Natural killer cell (primary cell): ENCODE data around the gene ULBP3. TPM values are rescaled to one million over a fixed set of nuclear protein-coding genes. Genes with fewer than 3 reads are reported as not detected.

Experiments
- ATAC-seq, 3 donors: fragments of 150-1000 bp in 2 of 3; fragments of 200-7000 bp in 1 of 3; cut with Tn5 transposase; 1 replicate in 1 of 3; 2 replicates in 2 of 3; pipeline ENCODE4 v1.10.0; 2021; ENCODE audit warnings: mild to moderate bottlenecking in 2 of 3, moderate library complexity in 2 of 3
- DNase-seq, 2 donors: peaks; one replicate each; pipeline versions ENCODE4 v3.0.0 to v3.0.0-alpha.2; 2013 to 2021; ENCODE audit warnings: mixed read lengths in 1 of 2
- H3K27ac ChIP-seq: one replicate; pipeline ENCODE4 v1.5.1; 2013; ENCODE audit warnings: mild to moderate bottlenecking, low read length
- H3K27me3 ChIP-seq: one replicate; pipeline ENCODE4 v1.6.1; 2013; ENCODE audit warnings: low read length; ENCODE audit not compliant: control insufficient read depth, insufficient read depth
- H3K36me3 ChIP-seq: one replicate; pipeline ENCODE4 v1.6.1; 2013; ENCODE audit warnings: low read length; ENCODE audit not compliant: control insufficient read depth, insufficient read depth
- H3K4me1 ChIP-seq: one replicate; pipeline ENCODE4 v1.6.1; 2013; ENCODE audit warnings: low read length; ENCODE audit not compliant: control insufficient read depth, insufficient read depth
- H3K4me3 ChIP-seq: one replicate; pipeline ENCODE4 v1.5.1; 2013; ENCODE audit warnings: low read length
- H3K9me3 ChIP-seq: one replicate; pipeline ENCODE4 v1.6.1; 2013; ENCODE audit warnings: low read length; ENCODE audit not compliant: control insufficient read depth, insufficient read depth
- H3K27ac Mint-ChIP-seq, 2 donors: one replicate each; pipeline ENCODE4 v1.8.0; 2022; ENCODE audit warnings: mild to moderate bottlenecking in 2 of 2, mixed read lengths in 2 of 2, moderate library complexity in 1 of 2
- H3K27me3 Mint-ChIP-seq, 2 donors: one replicate each; pipeline ENCODE4 v1.8.0; 2022; ENCODE audit warnings: low read depth in 2 of 2, mixed read lengths in 2 of 2
- H3K36me3 Mint-ChIP-seq: one replicate; pipeline ENCODE4 v1.8.0; 2022; ENCODE audit warnings: mixed read lengths
- H3K4me1 Mint-ChIP-seq, 2 donors: one replicate each; pipeline ENCODE4 v1.8.0; 2022; ENCODE audit warnings: mixed read lengths in 2 of 2
- H3K4me3 Mint-ChIP-seq: one replicate; pipeline ENCODE4 v1.8.0; 2022; ENCODE audit warnings: mild to moderate bottlenecking, moderate library complexity, mixed read lengths
- H3K9me3 Mint-ChIP-seq, 2 donors: one replicate each; pipeline ENCODE4 v1.8.0; 2022; ENCODE audit warnings: mixed read lengths in 2 of 2
- WGBS: methylation state at CpG from one replicate; pipeline ENCODE4 v1.1.7; 2013; ENCODE audit warnings: missing lambda C conversion rate; ENCODE audit not compliant: insufficient coverage; 5-methylcytosine and 5-hydroxymethylcytosine counted together
- intact Hi-C: fragments of 100-400 bp; cut with micrococcal nuclease; formaldehyde crosslinking; loops from one replicate; pipeline ENCODE4 v1.14.2; 2022
- total RNA-seq, 4 donors: library from RNA; stranded (reverse); fragments of 120-200 nt in 1 of 4; gene quantifications; one replicate each; pipeline versions ENCODE4 v1.2.3 to v1.2.4, GENCODE V29; 2013 to 2022
- TF ChIP-seq, protein P1 (sequence below): fragments of 200-600 bp; IDR thresholded peaks from one replicate; pipeline ENCODE4 v1.8.0; 2022; ENCODE audit warnings: antibody characterized with exemption

Gene ULBP3
- total RNA-seq, 3 donors from 2014 or later (not counting 1 experiment from before 2014, with no cell fraction given) = 0.64 to 1.5 (median 0.75) TPM

DNA sequence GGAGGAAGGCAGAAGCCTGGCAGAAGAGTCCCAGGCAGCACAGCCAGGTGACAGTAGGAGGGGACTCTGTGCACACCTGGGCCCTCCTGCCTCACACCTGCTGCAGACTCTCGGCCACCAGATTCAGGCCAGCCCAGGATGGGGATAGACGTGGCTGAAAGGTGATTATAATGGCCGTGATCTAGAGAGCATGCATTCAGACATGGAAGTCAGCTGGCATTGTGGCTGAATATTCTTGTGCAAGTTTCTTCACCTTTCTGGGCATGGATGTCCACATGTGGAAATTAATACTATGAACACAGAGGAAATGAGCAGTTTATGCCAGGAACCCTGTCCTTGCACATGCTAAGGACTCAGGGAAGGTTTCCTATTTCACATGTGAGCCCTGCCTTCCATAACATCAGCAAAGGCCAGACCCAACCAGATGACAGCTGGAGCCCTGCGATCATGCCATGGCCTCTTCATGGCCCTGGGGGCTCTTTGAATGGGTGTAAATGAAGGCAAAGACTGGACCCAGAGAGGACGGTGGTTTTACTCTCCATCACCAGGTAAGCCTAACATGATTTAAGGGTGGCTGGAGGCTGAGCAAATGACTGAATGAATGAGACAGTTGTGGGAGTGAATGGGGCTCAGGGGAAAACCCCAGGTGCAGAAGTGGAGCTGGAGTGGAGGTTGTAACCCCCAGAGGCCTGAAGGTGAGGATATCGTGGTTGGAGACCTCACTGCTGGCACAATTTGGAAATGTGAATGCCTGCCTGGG is 40.9 kb downstream of the ULBP3 start:
- 89% methylated on average over 6 of the region's 6 CpGs for whole genome bisulfite sequencing
- Mint-ChIP-seq H3K4me3 (no peak overlapping the region), H3K36me3 (no peaks in the 10 kb centered on the region), H3K4me1 (peaks cover 0 to 6% of the 10 kb centered on the region in 2 donors), H3K27ac (no peak overlapping the region), H3K27me3 (peaks cover 56 to 61% of the 10 kb centered on the region in 2 donors), H3K9me3 (no peaks in the 10 kb centered on the region)
- Histone ChIP-seq H3K27ac (no peak overlapping the region), H3K4me3 (no peak overlapping the region), H3K27me3 (peaks cover 17% of the 10 kb centered on the region), H3K4me1 (peaks cover 8% of the 10 kb centered on the region), H3K36me3 (no peaks in the 10 kb centered on the region), H3K9me3 (no peaks in the 10 kb centered on the region)
- intact Hi-C loops = no loop called here
- DNase-seq = no peak
- TF ChIP-seq, protein P1, sequence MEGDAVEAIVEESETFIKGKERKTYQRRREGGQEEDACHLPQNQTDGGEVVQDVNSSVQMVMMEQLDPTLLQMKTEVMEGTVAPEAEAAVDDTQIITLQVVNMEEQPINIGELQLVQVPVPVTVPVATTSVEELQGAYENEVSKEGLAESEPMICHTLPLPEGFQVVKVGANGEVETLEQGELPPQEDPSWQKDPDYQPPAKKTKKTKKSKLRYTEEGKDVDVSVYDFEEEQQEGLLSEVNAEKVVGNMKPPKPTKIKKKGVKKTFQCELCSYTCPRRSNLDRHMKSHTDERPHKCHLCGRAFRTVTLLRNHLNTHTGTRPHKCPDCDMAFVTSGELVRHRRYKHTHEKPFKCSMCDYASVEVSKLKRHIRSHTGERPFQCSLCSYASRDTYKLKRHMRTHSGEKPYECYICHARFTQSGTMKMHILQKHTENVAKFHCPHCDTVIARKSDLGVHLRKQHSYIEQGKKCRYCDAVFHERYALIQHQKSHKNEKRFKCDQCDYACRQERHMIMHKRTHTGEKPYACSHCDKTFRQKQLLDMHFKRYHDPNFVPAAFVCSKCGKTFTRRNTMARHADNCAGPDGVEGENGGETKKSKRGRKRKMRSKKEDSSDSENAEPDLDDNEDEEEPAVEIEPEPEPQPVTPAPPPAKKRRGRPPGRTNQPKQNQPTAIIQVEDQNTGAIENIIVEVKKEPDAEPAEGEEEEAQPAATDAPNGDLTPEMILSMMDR = no peak
- ATAC-seq = no peak

- H3K27me3 Mint-ChIP-seq = peaks cover 51 to 56% of the 10 kb centered on the region in 2 donors
- no peak overlapping the region for H3K4me3 Mint-ChIP-seq
- no peaks in the 10 kb centered on the region for H3K36me3 Mint-ChIP-seq
- Histone ChIP-seq H3K27ac (no peak overlapping the region), H3K4me3 (no peak overlapping the region), H3K9me3 (no peaks in the 10 kb centered on the region), H3K4me1 (peaks cover 8% of the 10 kb centered on the region), H3K27me3 (peaks cover 17% of the 10 kb centered on the region), H3K36me3 (no peaks in the 10 kb centered on the region)
- TF ChIP-seq, protein P1 = no peak
- H3K27ac Mint-ChIP-seq = no peak overlapping the region
- 76% methylated on average over 8 of the region's 9 CpGs for WGBS
- no peaks in the 10 kb centered on the region for H3K9me3 Mint-ChIP-seq
- peaks cover 0 to 6% of the 10 kb centered on the region in 2 donors for H3K4me1 Mint-ChIP-seq
- ATAC-seq = no peak
- intact Hi-C loops = no loop called here
- no peak for DNase-seq
Measured at GRCh38 chr6:150026976-150027805, 41.7 kb downstream of the ULBP3 start.

- H3K27me3 ChIP-seq = peaks cover 17% of the 10 kb centered on the region
- DNase-seq = no peak
- H3K27me3 Mint-ChIP-seq = peaks cover 51 to 59% of the 10 kb centered on the region in 2 donors
- TF ChIP-seq, protein P1 = no peak
- H3K36me3 ChIP-seq = no peaks in the 10 kb centered on the region
- no peaks in the 10 kb centered on the region for H3K36me3 Mint-ChIP-seq
- intact Hi-C loops = no loop called here
- H3K4me3 ChIP-seq = no peak within 1 kb of the TSS
- no peak within 1 kb of the TSS for H3K4me3 Mint-ChIP-seq
- WGBS = 7% methylated on average over 36 of the region's 36 CpGs
- H3K27ac Mint-ChIP-seq = no peak within 1 kb of the TSS
- peaks cover 8% of the 10 kb centered on the region for H3K4me1 ChIP-seq
- no peaks in the 10 kb centered on the region for H3K9me3 Mint-ChIP-seq
- no peaks in the 10 kb centered on the region for H3K9me3 ChIP-seq
- ATAC-seq = peak in 1 of 3 donors; percentile 40
- peaks cover 0 to 6% of the 10 kb centered on the region in 2 donors for H3K4me1 Mint-ChIP-seq
- H3K27ac ChIP-seq = no peak within 1 kb of the TSS
Measured at GRCh38 chr6:150025201-150025917, 43.6 kb downstream of the ULBP3 start, which contains the start of gene RAET1L. Gene RAET1L (minus strand): TSS chr6:150025532. CDS start chr6:150025471, 61 bp downstream.
